Colon (tissue), 2 donors: ENCODE measurements around the gene RALGAPA2.

Experiments used
- FAIRE-seq: peaks from 2 replicates; lab custom pipeline; 2012; peaks lifted over from hg19 to GRCh38; lab: Jason Lieb, UNC
- donor health status: control.
- donor health status: control.

RALGAPA2 gene

GRCh38 chr20:20712474-20713243, at the start of gene RALGAPA2:
Gene RALGAPA2 (minus strand): TSS chr20:20712644. CDS start chr20:20712480, 164 bp downstream.
- FAIRE-seq = no peak

GRCh38 chr20:20761301-20761700, 48.9 kb upstream of the RALGAPA2 start:
- FAIRE-seq = no peak

- peak; percentile 75 for FAIRE-seq
Observed at GRCh38 chr20:20759132-20759531, 46.7 kb upstream of the RALGAPA2 start.

GRCh38 chr20:20755674-20756319, 43.4 kb upstream of the RALGAPA2 start:
- no peak for FAIRE-seq

GRCh38 chr20:20755231-20755630, 42.8 kb upstream of the RALGAPA2 start:
- FAIRE-seq = no peak

- FAIRE-seq = no peak
Observed at GRCh38 chr20:20754714-20755113, 42.3 kb upstream of the RALGAPA2 start.

- FAIRE-seq = no peak
Observed at GRCh38 chr20:20752712-20753111, 40.3 kb upstream of the RALGAPA2 start.

GRCh38 chr20:20747298-20747697, 34.9 kb upstream of the RALGAPA2 start:
- no peak for FAIRE-seq

GRCh38 chr20:20744170-20744725, 31.8 kb upstream of the RALGAPA2 start:
- no peak for FAIRE-seq

- FAIRE-seq = no peak
Observed at GRCh38 chr20:20743511-20744169, 31.2 kb upstream of the RALGAPA2 start.

- no peak for FAIRE-seq
Observed at GRCh38 chr20:20741087-20742045, 28.9 kb upstream of the RALGAPA2 start.

GRCh38 chr20:20740541-20740940, 28.1 kb upstream of the RALGAPA2 start:
- no peak for FAIRE-seq

- no peak for FAIRE-seq
Observed at GRCh38 chr20:20737158-20737557, 24.7 kb upstream of the RALGAPA2 start.

- FAIRE-seq = no peak
Observed at GRCh38 chr20:20736303-20736702, 23.9 kb upstream of the RALGAPA2 start.

GRCh38 chr20:20734475-20734948, 22.1 kb upstream of the RALGAPA2 start:
- no peak for FAIRE-seq

GRCh38 chr20:20733943-20734342, 21.5 kb upstream of the RALGAPA2 start:
- no peak for FAIRE-seq

GRCh38 chr20:20732641-20733040, 20.2 kb upstream of the RALGAPA2 start:
- no peak for FAIRE-seq

GRCh38 chr20:20731945-20732296, 19.5 kb upstream of the RALGAPA2 start:
- no peak for FAIRE-seq

GRCh38 chr20:20731000-20731944, 18.8 kb upstream of the RALGAPA2 start:
- no peak for FAIRE-seq

- no peak for FAIRE-seq
Observed at GRCh38 chr20:20729563-20729962, 17.1 kb upstream of the RALGAPA2 start.
